Measurements from ENCODE around the gene UTF1.
"Not testable (repeated sequence)": the region's sequence is repeated elsewhere in the genome, so short reads cannot be mapped to it uniquely, and the experiment has no call there.

DNA sequence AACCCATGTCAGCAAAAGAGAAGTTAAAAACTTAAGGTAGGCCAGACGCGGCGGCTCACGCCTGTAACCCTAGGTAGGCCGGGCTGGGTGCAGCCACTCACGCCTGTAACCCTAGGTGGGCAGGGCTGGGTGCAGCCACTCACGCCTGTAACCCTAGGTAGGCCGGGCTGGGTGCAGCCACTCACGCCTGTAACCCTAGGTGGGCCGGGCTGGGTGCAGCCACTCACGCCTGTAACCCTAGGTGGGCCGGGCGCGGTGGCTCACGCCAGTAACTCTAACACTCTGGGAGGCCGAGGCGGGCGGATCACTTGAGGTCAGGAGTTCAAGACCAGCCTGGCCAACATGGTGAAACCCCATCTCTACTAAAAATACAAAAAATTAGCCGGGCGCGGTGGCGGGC lies 8.3 kb upstream of the UTF1 start:
- TF ChIP-seq CTCF (IDR thresholded peaks at IDR 0.05; ENCODE audit: poor library complexity, severe bottlenecking); EZH2 (IDR thresholded peaks at IDR 0.05; ENCODE audit: borderline replicate concordance, insufficient read depth, low read length, poor library complexity, severe bottlenecking); RAD21 (conservative IDR thresholded peaks at IDR 0.05); TAF1 (IDR thresholded peaks at IDR 0.05; ENCODE audit: low read depth): not testable (repeated sequence)
